HEK293T (cell line): Measurements from ENCODE around the gene KRTAP20-2.

Experiments used
- CTBP1 ChIP-seq: fragments of 450-650 bp; IDR thresholded peaks from 2 replicates; pipeline ENCODE4 v1.6.1; 2016; ENCODE audit warnings: borderline replicate concordance
- FOXA1 ChIP-seq: fragments of 450-650 bp; IDR thresholded peaks from 2 replicates; pipeline ENCODE4 v1.6.1; 2016; ENCODE audit warnings: mild to moderate bottlenecking
- HDGF ChIP-seq: fragments of 450-650 bp; IDR thresholded peaks from 2 replicates; pipeline ENCODE4 v1.6.1; 2017; ENCODE audit warnings: antibody characterized with exemption, borderline replicate concordance
- TF ChIP-seq, protein P1 (sequence below): fragments of 450-650 bp; IDR thresholded peaks from 2 replicates; pipeline ENCODE4 v1.6.1; 2016

- TF ChIP-seq CTBP1 (no peak), HDGF (no peak), FOXA1 (no peak)
- TF ChIP-seq, protein P1, sequence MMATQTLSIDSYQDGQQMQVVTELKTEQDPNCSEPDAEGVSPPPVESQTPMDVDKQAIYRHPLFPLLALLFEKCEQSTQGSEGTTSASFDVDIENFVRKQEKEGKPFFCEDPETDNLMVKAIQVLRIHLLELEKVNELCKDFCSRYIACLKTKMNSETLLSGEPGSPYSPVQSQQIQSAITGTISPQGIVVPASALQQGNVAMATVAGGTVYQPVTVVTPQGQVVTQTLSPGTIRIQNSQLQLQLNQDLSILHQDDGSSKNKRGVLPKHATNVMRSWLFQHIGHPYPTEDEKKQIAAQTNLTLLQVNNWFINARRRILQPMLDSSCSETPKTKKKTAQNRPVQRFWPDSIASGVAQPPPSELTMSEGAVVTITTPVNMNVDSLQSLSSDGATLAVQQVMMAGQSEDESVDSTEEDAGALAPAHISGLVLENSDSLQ, result no peak
Observed at GRCh38 chr21:30620522-30620921, 14.5 kb upstream of the KRTAP20-2 start, which contains the start of gene KRTAP20-4.
